Measurements from ENCODE around the gene RABGEF1. TPM values are rescaled to one million over a fixed set of nuclear protein-coding genes. Genes with fewer than 3 reads are reported as not detected.
"Not testable (repeated sequence)": the region's sequence is repeated elsewhere in the genome, so short reads cannot be mapped to it uniquely, and the experiment has no call there.

RABGEF1 gene
- total RNA-seq, 4 donors from 2014 or later = 13.1 to 38.3 (median 25.4) TPM

- Histone ChIP-seq H3K36me3 (peaks cover 0 to 1% of the 10 kb centered on the region in 2 donors), H3K9me3 (no peaks in the 10 kb centered on the region), H3K4me1 (no peaks in the 10 kb centered on the region), H3K4me3 (no peak overlapping the region), H3K27ac (no peak overlapping the region), H3K27me3 (no peaks in the 10 kb centered on the region)
- no peak for TF ChIP-seq POLR2A (IDR thresholded peaks at IDR 0.05)
- TF ChIP-seq, protein P1, sequence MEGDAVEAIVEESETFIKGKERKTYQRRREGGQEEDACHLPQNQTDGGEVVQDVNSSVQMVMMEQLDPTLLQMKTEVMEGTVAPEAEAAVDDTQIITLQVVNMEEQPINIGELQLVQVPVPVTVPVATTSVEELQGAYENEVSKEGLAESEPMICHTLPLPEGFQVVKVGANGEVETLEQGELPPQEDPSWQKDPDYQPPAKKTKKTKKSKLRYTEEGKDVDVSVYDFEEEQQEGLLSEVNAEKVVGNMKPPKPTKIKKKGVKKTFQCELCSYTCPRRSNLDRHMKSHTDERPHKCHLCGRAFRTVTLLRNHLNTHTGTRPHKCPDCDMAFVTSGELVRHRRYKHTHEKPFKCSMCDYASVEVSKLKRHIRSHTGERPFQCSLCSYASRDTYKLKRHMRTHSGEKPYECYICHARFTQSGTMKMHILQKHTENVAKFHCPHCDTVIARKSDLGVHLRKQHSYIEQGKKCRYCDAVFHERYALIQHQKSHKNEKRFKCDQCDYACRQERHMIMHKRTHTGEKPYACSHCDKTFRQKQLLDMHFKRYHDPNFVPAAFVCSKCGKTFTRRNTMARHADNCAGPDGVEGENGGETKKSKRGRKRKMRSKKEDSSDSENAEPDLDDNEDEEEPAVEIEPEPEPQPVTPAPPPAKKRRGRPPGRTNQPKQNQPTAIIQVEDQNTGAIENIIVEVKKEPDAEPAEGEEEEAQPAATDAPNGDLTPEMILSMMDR (IDR thresholded peaks at IDR 0.05) = no peak
- intact Hi-C loops (cut with DNase I; ENCODE audit: low total_unique reads) = no loop called here
- DNase-seq = no peak
Measured at GRCh38 chr7:66790196-66790595, 49.7 kb downstream of the RABGEF1 start.

DNA sequence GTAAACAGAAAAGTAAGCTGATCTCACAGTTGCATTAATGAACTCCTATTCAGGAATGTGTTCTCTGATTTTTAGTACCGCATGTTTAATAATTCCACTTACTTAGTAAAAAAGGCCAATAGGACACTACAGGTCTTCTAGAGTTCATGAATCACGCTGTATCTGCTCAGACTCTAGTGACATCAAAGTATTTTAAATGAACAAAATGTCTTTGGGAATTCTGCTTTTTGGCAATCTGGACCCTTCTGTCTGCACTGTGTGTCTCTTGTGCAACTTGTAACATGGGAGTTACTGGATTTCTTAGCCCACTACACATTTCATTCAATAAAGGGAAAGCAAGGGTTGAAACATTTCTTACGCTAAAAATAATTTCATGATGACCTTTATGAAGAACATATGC is 50.2 kb downstream of the RABGEF1 start:
- no peak for DNase-seq
- H3K27me3 ChIP-seq = no peaks in the 10 kb centered on the region
- intact Hi-C loops (cut with DNase I; ENCODE audit: low total_unique reads) = no loop called here
- no peaks in the 10 kb centered on the region for H3K4me1 ChIP-seq
- H3K27ac ChIP-seq = no peak overlapping the region
- no peaks in the 10 kb centered on the region for H3K9me3 ChIP-seq
- TF ChIP-seq, protein P1 (IDR thresholded peaks at IDR 0.05) = no peak
- TF ChIP-seq POLR2A (IDR thresholded peaks at IDR 0.05) = no peak
- peaks cover 0 to 1% of the 10 kb centered on the region in 2 donors for H3K36me3 ChIP-seq
- no peak overlapping the region for H3K4me3 ChIP-seq

GRCh38 chr7:66800591-66800990 is 60.1 kb downstream of the RABGEF1 start:
- intact Hi-C loops (cut with DNase I; ENCODE audit: low total_unique reads) = loop anchor here (10.0 kb wide), 1 partner anchor 56 kb away; the partner anchor contains the start of gene RABGEF1
- no peaks in the 10 kb centered on the region for H3K4me1 ChIP-seq
- TF ChIP-seq, protein P1 (IDR thresholded peaks at IDR 0.05) = no peak
- TF ChIP-seq POLR2A (IDR thresholded peaks at IDR 0.05) = no peak
- no peaks in the 10 kb centered on the region for H3K27me3 ChIP-seq
- DNase-seq = no peak
- no peak overlapping the region for H3K27ac ChIP-seq
- no peaks in the 10 kb centered on the region for H3K36me3 ChIP-seq
- no peaks in the 10 kb centered on the region for H3K9me3 ChIP-seq
- H3K4me3 ChIP-seq = no peak overlapping the region

DNA sequence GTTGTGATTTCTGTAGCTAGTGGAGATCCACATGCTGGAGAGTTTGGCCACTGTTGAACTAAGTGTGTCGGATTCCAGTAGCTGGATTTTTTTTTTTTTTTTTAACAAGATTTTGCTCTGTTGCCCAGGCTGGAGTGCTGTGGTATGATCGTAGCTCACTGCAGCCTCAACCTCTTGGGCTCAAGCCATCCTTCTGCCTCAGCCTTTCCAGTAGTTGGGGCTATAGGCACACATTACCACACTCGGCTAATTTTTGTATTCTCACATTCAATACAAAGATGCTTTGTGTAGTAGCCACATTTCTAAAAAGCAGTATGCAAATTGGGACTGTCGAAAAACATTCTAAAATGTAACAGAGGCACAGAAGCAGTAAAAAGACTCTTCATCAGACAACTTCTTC is 63.5 kb downstream of the RABGEF1 start:
- Histone ChIP-seq H3K27me3 (no peaks in the 10 kb centered on the region), H3K9me3 (no peaks in the 10 kb centered on the region), H3K36me3 (no peaks in the 10 kb centered on the region), H3K4me1 (no peaks in the 10 kb centered on the region), H3K27ac (no peak overlapping the region), H3K4me3 (no peak overlapping the region)
- DNase-seq = no peak
- TF ChIP-seq, protein P1 (IDR thresholded peaks at IDR 0.05) = no peak
- no peak for TF ChIP-seq POLR2A (IDR thresholded peaks at IDR 0.05)
- intact Hi-C loops (cut with DNase I; ENCODE audit: low total_unique reads) = loop anchor here (10.0 kb wide), 1 partner anchor 59 kb away; the partner anchor contains the start of gene RABGEF1

DNA sequence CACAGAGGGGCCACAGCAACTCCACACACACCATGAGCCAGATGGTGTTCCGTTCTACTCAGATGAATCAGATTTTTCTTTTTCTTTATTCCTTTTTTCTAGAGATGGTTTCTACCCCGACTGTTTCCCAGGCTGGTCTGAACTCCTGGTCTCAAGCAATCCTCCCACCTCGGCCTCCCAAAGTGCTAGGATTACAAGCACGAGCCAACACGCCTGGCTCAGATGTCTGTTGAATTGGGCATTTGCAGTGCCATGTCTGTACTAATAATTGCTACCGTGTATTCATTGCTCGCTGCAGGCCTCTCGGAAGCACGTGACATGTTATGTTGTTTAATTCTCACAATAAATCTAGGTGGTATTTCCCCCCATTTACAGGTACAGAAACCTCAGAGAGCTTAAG is 67.2 kb downstream of the RABGEF1 start:
- Histone ChIP-seq H3K4me1 (no peaks in the 10 kb centered on the region), H3K27ac (no peak overlapping the region), H3K36me3 (no peaks in the 10 kb centered on the region), H3K9me3 (no peaks in the 10 kb centered on the region), H3K27me3 (no peaks in the 10 kb centered on the region), H3K4me3 (no peak overlapping the region)
- no peak for TF ChIP-seq POLR2A (IDR thresholded peaks at IDR 0.05)
- intact Hi-C loops (cut with DNase I; ENCODE audit: low total_unique reads) = loop anchor here (10.0 kb wide), 1 partner anchor 63 kb away; the partner anchor contains the start of gene RABGEF1
- DNase-seq = no peak

GRCh38 chr7:66810716-66811115 is 70.2 kb downstream of the RABGEF1 start:
- H3K27ac ChIP-seq = no peak overlapping the region
- no peaks in the 10 kb centered on the region for H3K27me3 ChIP-seq
- no peaks in the 10 kb centered on the region for H3K4me1 ChIP-seq
- intact Hi-C loops (cut with DNase I; ENCODE audit: low total_unique reads) = no loop called here
- H3K4me3 ChIP-seq = no peak overlapping the region
- no peaks in the 10 kb centered on the region for H3K9me3 ChIP-seq
- no peaks in the 10 kb centered on the region for H3K36me3 ChIP-seq
- no peak for DNase-seq
- no peak for TF ChIP-seq POLR2A (IDR thresholded peaks at IDR 0.05)
- TF ChIP-seq, protein P1 (IDR thresholded peaks at IDR 0.05) = no peak

- H3K9me3 ChIP-seq; H3K4me1 ChIP-seq; H3K4me3 ChIP-seq; H3K36me3 ChIP-seq; H3K27ac ChIP-seq; DNase-seq; intact Hi-C loops (cut with DNase I; ENCODE audit: low total_unique reads); H3K27me3 ChIP-seq: not testable (repeated sequence)
Measured at GRCh38 chr7:66815186-66815875, 74.8 kb downstream of the RABGEF1 start.

Data from uterus (tissue), 4 donors.